ENCODE data around the gene TMCO1. TPM values are rescaled to one million over a fixed set of nuclear protein-coding genes. Genes with fewer than 3 reads are reported as not detected.

The TMCO1 gene
- polyA plus RNA-seq, 1 of the 3 experiments (the other 2 are of a cell fraction), result 54.4 TPM

DNA sequence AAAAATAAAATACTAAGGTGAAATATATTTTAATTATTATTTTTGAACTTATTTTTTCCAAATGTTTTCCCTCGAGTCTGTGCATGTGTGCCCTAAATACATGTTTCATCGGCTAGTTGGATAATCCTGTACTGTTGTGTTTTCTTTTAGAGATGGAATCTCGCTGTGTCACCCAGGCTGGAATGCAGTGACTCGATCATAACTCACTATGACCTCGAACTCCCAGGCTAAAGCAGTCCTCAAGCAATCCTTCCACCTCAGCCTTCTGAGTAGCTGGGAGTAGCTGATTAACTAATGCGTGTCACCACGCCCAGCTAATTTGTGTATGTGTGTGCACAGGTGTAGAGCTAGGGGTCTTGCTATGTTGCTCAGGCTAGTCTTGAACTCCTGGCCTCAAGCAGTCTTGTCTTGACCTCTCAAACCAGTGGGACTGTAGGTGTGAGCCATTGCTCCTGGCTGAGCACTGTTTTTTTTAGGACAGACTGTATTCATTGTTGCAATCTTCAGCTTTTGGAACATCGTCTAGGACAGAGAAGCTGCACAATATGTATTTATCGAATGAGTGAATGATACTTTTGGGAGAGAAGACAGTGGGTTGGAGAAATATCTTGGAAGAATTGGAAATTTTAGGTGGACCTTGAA lies 4.8 kb upstream of the TMCO1 start (continued):
- TF ChIP-seq, protein P1, sequence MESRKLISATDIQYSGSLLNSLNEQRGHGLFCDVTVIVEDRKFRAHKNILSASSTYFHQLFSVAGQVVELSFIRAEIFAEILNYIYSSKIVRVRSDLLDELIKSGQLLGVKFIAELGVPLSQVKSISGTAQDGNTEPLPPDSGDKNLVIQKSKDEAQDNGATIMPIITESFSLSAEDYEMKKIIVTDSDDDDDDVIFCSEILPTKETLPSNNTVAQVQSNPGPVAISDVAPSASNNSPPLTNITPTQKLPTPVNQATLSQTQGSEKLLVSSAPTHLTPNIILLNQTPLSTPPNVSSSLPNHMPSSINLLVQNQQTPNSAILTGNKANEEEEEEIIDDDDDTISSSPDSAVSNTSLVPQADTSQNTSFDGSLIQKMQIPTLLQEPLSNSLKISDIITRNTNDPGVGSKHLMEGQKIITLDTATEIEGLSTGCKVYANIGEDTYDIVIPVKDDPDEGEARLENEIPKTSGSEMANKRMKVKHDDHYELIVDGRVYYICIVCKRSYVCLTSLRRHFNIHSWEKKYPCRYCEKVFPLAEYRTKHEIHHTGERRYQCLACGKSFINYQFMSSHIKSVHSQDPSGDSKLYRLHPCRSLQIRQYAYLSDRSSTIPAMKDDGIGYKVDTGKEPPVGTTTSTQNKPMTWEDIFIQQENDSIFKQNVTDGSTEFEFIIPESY (IDR thresholded peaks at IDR 0.05; ENCODE audit: borderline replicate concordance, low read depth), result no peak
- TF ChIP-seq GABPA (IDR thresholded peaks at IDR 0.05; ENCODE audit: low read depth) (no peak), GATA2 (CRISPR knock-in tag; IDR thresholded peaks at IDR 0.05) (no peak), ELF1 (IDR thresholded peaks at IDR 0.05) (no peak), MEF2A (IDR thresholded peaks at IDR 0.05; ENCODE audit: borderline replicate concordance, low read depth) (no peak), TCF12 (IDR thresholded peaks at IDR 0.05) (peak; percentile 29; the same call in 1 of the 2 replicates), MXI1 (IDR thresholded peaks at IDR 0.05; ENCODE audit: low read depth, low read length) (no peak), FOSL2 (IDR thresholded peaks at IDR 0.05; ENCODE audit: borderline replicate concordance, low read depth) (peak; percentile 86), EZH2phosphoT487 (IDR thresholded peaks at IDR 0.05; ENCODE audit: borderline replicate concordance, low read depth) (no peak)
- TF ChIP-seq, protein P2, sequence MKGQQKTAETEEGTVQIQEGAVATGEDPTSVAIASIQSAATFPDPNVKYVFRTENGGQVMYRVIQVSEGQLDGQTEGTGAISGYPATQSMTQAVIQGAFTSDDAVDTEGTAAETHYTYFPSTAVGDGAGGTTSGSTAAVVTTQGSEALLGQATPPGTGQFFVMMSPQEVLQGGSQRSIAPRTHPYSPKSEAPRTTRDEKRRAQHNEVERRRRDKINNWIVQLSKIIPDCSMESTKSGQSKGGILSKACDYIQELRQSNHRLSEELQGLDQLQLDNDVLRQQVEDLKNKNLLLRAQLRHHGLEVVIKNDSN (IDR thresholded peaks at IDR 0.05; ENCODE audit: borderline replicate concordance, low read depth), result no peak

DNA sequence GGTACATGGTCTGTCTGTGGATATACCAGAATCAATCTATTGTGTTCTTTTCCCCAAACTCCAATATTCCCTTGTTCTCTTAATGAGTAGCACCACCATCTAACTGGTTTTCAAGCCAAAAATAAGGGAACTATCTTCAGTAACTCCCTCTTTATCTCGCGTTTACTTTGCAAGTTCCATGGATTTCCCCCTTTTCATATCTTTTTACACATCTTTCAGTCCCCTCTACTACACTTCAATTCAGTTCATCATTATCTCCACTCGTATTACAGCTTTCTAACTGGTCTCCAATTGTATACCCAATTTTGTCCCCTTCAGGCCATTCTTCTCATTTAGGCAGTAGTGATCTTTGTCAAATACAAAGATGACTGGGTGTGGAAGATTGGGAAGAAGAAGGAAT lies 4.1 kb upstream of the TMCO1 start:
- Histone ChIP-seq H4K20me1 (ENCODE audit: insufficient read depth) (no peaks in the 10 kb centered on the region), H3K9me2 (no peaks in the 10 kb centered on the region), H3F3A (replicated peaks; ENCODE audit: insufficient read depth) (peaks cover 22% of the 10 kb centered on the region), H3K4me1 (ENCODE audit: control insufficient read depth in 1 of 2, insufficient read depth in 2 of 2, low read depth in 1 of 2, low read length in 1 of 2) (peaks cover 6 to 14% of the 10 kb centered on the region in 2 experiments; a peak in 3 of 4 replicates), H3K27ac (ENCODE audit: low read depth in 2 of 2, low read length in 1 of 2) (peak overlapping the region in 1 of 2 experiments; percentile 82; a peak in 2 of 4 replicates), H3K79me2 (ENCODE audit: insufficient read depth) (peaks cover 47% of the 10 kb centered on the region), H3K9me3 (no peaks in the 10 kb centered on the region), H3K4me2 (peak overlapping the region; percentile 74), H2AFZ (ENCODE audit: low read depth) (no peak overlapping the region), H3K9ac (peak overlapping the region; percentile 47; the same call in 1 of the 2 replicates), H3K27me3 (ENCODE audit: insufficient read depth) (no peaks in the 10 kb centered on the region), H3K36me3 (replicated peaks in 1 of 2; ENCODE audit: control insufficient read depth in 1 of 2, insufficient read depth in 2 of 2, low read length in 1 of 2) (peaks cover 8 to 18% of the 10 kb centered on the region in 2 experiments), H3K4me3 (ENCODE audit: low read depth in 2 of 2, low read length in 1 of 2) (no peak overlapping the region)
- POLR2A ChIA-PET, result no interaction called here
- no peak for TF ChIP-seq FOSL2 (IDR thresholded peaks at IDR 0.05; ENCODE audit: borderline replicate concordance, low read depth)
- TF ChIP-seq EP300 (IDR thresholded peaks at IDR 0.05; ENCODE audit: borderline replicate concordance in 1 of 2, low read depth in 1 of 2, low read length in 1 of 2), result no peak
- TF ChIP-seq, protein P3, sequence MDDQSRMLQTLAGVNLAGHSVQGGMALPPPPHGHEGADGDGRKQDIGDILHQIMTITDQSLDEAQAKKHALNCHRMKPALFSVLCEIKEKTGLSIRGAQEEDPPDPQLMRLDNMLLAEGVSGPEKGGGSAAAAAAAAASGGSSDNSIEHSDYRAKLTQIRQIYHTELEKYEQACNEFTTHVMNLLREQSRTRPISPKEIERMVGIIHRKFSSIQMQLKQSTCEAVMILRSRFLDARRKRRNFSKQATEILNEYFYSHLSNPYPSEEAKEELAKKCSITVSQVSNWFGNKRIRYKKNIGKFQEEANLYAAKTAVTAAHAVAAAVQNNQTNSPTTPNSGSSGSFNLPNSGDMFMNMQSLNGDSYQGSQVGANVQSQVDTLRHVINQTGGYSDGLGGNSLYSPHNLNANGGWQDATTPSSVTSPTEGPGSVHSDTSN (IDR thresholded peaks at IDR 0.05), result no peak
- TF ChIP-seq ELF1 (IDR thresholded peaks at IDR 0.05), result no peak
- no peak for TF ChIP-seq TAF1 (IDR thresholded peaks at IDR 0.05; ENCODE audit: borderline replicate concordance, low read depth, low read length)
- no peak for DNase-seq
- 83% methylated on average over 3 of the region's 3 CpGs for WGBS (ENCODE audit: low lambda C conversion rate)
- CTCF ChIA-PET, result no interaction called here

Measured in SK-N-SH (cell line).